GM21737 (cell line): Measurements from ENCODE around the gene IL11RA.

ENCODE experiments used
- ATAC-seq: cut with Tn5 transposase; IDR thresholded peaks from one replicate; pipeline ENCODE4 v1.9.1; 2021; ENCODE audit warnings: mild to moderate bottlenecking, moderate library complexity; ENCODE audit not compliant: unreplicated experiment

Gene IL11RA

GRCh38 chr9:34684816-34685215, 32.8 kb downstream of the IL11RA start:
- ATAC-seq = no peak

DNA sequence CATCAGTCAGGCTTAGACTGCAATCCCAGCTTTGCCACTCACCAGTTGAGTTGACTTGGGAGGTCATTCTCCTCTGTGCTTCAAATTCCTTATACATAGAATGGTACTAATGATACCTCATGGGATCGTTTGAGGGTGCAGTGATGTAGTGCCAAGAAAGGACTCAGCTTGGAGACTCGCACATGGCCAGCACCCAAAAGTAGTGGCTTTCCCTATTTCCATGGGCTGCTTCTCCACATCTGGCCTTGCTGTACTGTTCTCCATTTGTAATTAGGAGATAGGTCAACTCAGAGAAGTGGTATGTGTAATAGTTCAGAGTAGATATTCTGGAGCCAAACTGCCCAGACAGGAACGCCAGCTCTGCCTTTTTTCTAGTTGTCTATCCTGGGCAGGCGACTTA, 33.6 kb downstream of the IL11RA start:
- no peak for ATAC-seq

DNA sequence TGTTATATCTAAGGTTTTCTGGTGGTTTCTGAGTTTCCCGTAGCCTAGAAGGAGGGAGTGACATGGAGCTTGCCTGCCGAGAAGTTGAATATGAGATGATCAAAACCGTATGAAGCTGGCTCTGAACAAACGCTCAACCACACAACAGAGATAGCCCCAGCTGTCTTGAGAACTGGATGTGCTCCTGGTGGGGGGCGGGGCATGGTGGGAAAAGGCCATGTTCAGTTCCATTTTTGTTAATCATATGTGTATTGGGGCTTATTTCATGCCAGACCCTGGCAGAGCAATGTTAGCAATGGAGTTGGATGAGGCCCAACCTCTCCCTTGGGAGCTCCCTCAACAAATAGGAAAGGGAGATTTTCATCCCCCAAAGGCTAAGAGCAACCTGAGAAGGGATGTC, 34.2 kb downstream of the IL11RA start:
- ATAC-seq = no peak

GRCh38 chr9:34686732-34687131, 34.7 kb downstream of the IL11RA start:
- no peak for ATAC-seq

DNA sequence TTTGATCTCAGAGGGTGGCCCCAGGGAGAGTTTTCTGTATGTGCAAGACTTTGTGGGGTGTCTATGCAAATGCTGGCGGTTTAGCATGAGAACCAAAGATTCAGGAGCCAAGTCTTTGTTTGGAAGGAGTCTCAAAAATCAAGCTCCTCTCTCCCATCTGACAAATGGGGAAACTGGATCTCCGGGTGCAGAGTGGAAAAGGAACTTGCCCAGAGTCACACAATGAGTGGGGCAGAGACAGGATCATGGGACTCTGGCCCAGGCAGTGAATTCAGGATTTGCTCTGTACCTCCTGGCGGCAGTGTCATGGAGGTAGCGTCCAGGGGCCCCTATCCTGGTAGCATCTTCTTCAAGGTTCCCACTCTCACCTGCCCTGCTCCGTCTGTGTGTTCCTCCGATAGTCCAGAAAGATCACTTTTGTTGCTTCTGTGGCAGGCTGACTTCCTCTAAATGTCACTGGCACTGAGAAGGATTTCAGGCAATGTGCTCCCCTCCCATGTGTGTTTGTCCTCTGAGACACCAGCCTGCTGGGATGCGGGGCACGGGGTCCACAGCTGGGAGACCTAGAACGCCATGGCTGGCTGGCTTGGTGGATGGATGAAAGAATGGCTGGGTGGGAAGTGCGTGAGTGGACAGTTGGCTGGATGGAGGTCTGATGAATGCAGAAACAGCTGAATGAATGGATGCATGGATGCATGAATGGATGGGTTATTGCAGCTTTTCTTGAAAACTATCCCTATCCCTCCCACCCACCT, 35.5 kb downstream of the IL11RA start:
- ATAC-seq = no peak

- no peak for ATAC-seq
Measured at GRCh38 chr9:34688329-34689115, 36.5 kb downstream of the IL11RA start.

DNA sequence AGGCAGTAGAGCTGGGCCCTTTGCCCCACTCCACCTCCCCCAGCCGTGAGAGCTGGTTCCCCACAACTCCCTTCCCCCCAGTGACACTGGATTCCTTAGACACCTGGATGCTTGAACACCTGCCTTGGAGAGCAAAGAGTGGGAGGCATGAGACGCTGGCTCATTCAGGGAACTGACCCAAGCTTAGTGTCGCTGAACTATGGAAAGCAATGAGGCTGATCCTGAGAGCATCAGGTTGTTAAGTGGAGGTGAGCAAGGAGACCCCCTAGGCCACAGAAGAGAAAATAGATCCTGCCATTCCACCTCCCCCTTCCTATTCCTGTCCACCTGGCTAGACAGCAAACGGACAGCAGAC, 37.1 kb downstream of the IL11RA start:
- ATAC-seq = no peak

- ATAC-seq = no peak
Measured at GRCh38 chr9:34689512-34689911, 37.5 kb downstream of the IL11RA start.

DNA sequence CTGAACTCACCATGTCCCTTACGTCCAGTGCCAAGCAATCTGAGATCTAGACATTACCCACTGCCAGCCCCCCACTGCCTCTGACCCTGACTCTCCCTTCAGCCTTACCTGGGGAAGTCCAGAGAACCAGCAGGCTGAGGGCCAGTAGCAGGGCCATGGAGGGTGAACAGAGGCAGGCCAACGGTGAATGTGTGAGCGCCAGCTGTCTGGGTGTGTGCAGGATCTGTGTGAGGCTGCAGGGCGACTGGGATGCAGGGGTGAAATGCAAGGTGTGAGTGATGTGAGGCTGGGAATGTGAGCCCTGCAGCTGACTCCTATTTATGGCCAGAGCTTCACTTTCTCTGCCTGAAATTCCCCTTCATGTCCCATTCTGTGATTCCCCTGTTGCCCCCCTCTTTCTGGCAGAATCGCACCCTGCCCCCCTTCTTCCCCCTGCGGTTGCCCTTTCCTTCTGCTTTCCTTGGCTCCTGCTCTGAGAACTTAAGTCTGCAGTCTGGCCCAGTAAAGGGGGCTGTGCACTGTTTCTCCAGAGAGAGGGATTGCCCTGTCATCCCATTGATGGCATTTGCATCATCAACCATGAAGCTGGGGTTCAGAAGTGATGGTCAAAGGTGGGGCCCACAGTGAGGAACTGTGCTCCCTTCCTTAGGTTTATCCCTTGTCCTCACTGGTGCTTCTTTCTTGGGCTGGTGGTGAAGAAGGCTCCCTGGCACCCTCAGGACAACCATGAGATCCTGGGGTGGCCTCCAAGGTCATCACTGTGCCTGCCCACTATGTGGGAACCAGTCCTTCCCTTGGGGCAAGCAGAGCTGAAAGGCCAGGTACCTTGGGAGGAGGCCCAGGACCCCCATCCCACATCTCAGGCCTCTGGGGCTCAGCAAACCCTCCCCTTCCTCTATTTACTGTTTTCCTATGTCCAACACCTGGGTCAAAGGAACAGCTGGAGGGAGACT, 39.3 kb downstream of the IL11RA start, which contains the start of gene CCL19:
Gene CCL19, minus strand, starts transcription at position 294 of the 953 bp plus-strand sequence. Its CDS starts 137 bp downstream, at position 157.
- no peak for ATAC-seq

DNA sequence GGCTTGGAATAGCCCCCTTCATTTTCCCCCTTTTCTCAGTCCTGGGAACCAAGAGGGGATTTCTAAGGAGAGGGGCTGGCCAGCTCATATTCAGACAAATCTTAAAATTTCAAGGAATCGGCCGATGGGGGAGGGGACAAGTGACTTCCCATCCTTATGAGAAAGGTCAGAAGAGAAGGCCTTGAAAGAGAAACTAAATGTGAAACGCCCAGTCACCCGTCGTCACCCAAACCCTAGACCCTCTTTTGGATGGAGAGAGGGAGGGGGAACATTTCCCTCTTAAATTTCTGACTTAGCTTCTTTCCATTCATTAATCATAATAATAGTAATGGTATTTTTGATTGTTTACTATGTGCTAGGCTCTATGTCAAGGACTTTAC, 39.9 kb downstream of the IL11RA start:
- no peak for ATAC-seq

DNA sequence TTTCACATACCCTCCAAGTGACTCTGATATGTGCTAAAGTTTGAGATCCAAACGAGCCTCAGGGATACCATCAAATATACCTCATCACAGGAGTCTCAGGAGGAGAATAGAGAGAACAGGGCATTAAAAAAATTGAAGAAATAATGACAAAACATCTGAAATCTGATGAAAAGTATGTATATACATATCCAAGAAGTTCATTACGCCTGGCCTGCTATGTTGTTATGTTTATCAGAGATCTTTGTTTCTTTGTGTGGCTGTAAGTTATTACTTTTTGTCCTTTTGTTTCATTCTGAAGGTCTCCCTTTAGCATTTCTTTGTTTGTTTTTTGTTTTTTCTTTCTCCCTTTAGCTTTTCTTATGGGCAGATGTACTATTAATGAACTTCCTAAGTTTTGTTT, 41.6 kb downstream of the IL11RA start:
- no peak for ATAC-seq

GRCh38 chr9:34694811-34695210, 42.8 kb downstream of the IL11RA start:
- ATAC-seq = no peak

DNA sequence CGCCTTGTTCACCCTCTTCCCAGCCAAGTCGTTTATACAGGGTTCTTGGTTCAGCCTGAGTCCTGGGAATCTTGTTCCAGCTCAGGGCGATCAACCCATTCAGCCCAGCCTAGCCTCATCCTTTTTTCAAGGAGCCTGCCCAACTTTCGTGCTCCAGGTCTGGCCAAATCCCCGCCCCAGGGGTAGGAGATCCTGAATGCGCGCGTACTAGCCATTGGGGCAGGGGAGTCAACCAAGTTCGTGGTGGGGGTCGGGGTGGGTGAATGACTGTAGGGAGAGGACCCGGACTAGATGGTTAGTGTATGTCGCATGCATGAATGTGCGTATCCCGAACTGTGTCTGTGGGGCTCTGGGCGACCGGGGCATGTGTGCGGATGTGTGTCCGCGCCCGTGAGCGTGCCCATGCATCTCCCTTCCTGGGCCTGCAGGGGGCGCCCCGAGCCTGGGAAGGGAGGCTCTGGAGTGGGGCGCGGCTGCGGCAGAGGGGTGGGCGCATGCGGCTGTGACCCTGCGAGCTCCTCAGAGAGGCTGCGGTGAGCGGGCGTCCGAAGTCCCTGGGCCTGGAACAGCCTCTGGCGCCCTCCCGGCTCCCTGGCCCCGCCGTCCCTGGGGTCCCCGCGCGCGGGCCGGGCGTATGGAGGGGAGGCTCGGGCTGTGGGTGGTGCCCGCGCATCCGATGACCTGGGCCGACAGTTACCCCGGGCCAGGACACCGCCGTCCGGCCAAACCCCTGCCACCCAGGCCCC, 49.2 kb downstream of the IL11RA start:
- no peak for ATAC-seq

DNA sequence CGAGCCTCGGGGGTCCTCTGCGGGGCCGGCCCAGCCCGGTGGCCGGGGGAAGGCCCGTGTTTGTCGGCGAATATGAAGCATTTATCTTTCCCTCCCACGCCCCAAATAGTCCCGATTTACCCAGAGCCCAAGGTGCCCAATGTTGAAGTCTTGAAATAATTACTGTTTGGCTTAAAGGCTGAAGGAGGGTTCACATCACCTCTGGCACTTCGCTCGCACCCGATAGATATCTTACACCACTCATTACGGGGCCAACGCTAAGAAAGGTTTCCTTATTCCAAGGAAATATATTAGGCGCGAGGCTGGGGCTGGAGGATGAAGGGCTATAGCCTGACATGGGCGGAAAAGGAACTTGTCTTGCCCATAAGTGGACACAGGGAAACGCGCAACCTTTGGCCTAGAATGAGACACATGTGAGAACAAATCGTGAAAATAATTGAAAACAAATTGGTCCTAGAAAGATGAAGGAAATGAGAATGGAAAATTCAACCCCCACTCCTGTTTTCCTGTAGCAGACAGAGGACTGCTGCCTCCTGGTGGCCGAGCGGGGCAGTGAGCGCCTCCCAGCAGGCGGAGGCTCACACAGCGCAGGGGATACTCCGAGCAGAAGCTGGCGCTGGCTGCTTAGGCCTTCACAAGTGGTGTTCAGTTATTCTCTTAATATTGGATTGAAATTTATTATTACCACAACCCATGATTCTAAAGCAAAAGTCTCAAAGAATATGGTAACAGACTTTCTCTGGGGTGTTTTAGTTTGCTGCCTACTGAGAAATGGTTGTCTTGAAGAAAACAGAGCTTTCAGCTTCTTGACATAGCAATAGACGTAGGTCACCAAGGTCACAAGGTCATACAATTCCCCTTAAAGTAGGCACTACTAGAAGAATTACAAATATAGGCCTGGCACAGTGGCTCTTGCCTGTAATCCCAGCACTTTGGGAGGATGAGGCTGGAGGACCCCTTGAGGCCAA, 50.1 kb downstream of the IL11RA start:
- peak; percentile 81 for ATAC-seq

DNA sequence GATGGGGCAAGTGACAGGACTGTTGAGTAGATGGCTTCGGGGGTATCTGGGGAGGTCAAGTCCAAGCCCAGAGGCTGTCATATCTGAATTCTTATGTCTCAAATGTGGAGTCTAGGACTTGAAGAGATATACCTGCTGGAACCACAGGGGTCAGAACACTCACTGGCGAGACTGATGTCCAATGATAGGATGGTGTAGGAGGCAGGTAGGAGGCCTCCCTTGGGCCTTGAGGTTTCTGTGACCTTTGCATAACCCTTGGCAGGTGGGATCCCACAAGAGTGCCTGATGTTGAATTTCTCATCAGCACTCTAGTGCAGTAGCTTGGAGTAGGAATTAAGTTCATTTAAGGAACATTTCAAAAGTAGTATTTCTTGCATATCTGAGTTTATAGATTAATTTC, 55.1 kb downstream of the IL11RA start:
- ATAC-seq = no peak

GRCh38 chr9:34709196-34709978, 57.4 kb downstream of the IL11RA start:
- no peak for ATAC-seq

GRCh38 chr9:34710023-34710422, 58.0 kb downstream of the IL11RA start, which contains the start of gene CCL21:
Gene CCL21 (minus strand): TSS chr9:34710136. CDS start chr9:34710066, 70 bp downstream.
- ATAC-seq = no peak
